GM13976 (cell line): ENCODE measurements around the gene ROBO1.

Experiments
- DNase-seq: peaks from one replicate; pipeline ENCODE4 v3.0.0; 2012; ENCODE audit warnings: low spot score
- CTCF ChIP-seq: IDR thresholded peaks from 2 replicates; pipeline ENCODE4 v1.5.1; 2012; ENCODE audit warnings: borderline replicate concordance, mild to moderate bottlenecking; ENCODE audit not compliant: insufficient read depth; ENCODE audit errors: extremely low read depth, missing control alignments, control extremely low read depth
- in situ Hi-C: fragments of 300-500 bp; cut with MboI; formaldehyde crosslinking; loops from one replicate; pipeline ENCODE4 v1.12.0; 2022; ENCODE audit warnings: low sequenced_read_pairs, mixed read lengths, inconsistent platforms; ENCODE audit not compliant: unreplicated experiment

ROBO1 gene

GRCh38 chr3:78629544-78629943 is 1138.3 kb downstream of the ROBO1 start:
- TF ChIP-seq CTCF, result no peak
- DNase-seq, result no peak
- in situ Hi-C loops, result no loop called here

- DNase-seq, result no peak
- TF ChIP-seq CTCF, result no peak
- in situ Hi-C loops, result no loop called here
These were observed 1146.6 kb downstream of the ROBO1 start for GRCh38 chr3:78621061-78621716.

- in situ Hi-C loops, result no loop called here
- DNase-seq, result no peak
These were observed 1153.3 kb downstream of the ROBO1 start for GRCh38 chr3:78614486-78614885.

GRCh38 chr3:78613421-78613879 is 1154.3 kb downstream of the ROBO1 start:
- no peak for DNase-seq
- no peak for TF ChIP-seq CTCF
- in situ Hi-C loops, result no loop called here

More at GRCh38 chr3:78614486-78614885, 1153.3 kb downstream of the ROBO1 start:
- no peak for TF ChIP-seq CTCF

- in situ Hi-C loops, result no loop called here
- no peak for DNase-seq
- no peak for TF ChIP-seq CTCF
These were observed 1156.5 kb downstream of the ROBO1 start for GRCh38 chr3:78611278-78611677.

- in situ Hi-C loops, result no loop called here
- DNase-seq, result no peak
- TF ChIP-seq CTCF, result no peak
These were observed 1157.2 kb downstream of the ROBO1 start for GRCh38 chr3:78610462-78611125.
